ENCODE data around the gene CCDC81. TPM values are rescaled to one million over a fixed set of nuclear protein-coding genes. Genes with fewer than 3 reads are reported as not detected.

Gene CCDC81
- total RNA-seq (2021) (0.98 and 1.1 TPM in 2 replicates), Bru-seq, nascent RNA (percentile 43 among the genes with signal in this experiment), BruChase-seq, experiment 1, labeled RNA remaining after a 2-hour chase (percentile 47 among the genes with signal in this experiment), BruChase-seq, experiment 2, labeled RNA remaining after a 6-hour chase (percentile 38 among the genes with signal in this experiment)
- long read RNA-seq, partial matches to known transcripts: 0 of 1 reads
- long read RNA-seq, other reads (novel, unspliced or antisense): 1 of 1 reads

- H3K4me1 ChIP-seq (ENCODE audit: insufficient read depth, low read length, poor library complexity, severe bottlenecking): no peaks in the 10 kb centered on the region
- TF ChIP-seq, protein P1, sequence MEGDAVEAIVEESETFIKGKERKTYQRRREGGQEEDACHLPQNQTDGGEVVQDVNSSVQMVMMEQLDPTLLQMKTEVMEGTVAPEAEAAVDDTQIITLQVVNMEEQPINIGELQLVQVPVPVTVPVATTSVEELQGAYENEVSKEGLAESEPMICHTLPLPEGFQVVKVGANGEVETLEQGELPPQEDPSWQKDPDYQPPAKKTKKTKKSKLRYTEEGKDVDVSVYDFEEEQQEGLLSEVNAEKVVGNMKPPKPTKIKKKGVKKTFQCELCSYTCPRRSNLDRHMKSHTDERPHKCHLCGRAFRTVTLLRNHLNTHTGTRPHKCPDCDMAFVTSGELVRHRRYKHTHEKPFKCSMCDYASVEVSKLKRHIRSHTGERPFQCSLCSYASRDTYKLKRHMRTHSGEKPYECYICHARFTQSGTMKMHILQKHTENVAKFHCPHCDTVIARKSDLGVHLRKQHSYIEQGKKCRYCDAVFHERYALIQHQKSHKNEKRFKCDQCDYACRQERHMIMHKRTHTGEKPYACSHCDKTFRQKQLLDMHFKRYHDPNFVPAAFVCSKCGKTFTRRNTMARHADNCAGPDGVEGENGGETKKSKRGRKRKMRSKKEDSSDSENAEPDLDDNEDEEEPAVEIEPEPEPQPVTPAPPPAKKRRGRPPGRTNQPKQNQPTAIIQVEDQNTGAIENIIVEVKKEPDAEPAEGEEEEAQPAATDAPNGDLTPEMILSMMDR (conservative IDR thresholded peaks at IDR 0.05; ENCODE audit: low read depth, low read length): no peak
- no peak for TF ChIP-seq EZH2 (IDR thresholded peaks at IDR 0.05; ENCODE audit: borderline replicate concordance, low read depth, low read length, poor library complexity, severe bottlenecking)
- BruUV-seq (replicated peaks): no TSS peak
- CTCF ChIA-PET: no interaction called here
- H3K36me3 ChIP-seq (ENCODE audit: insufficient read depth, low read length, poor library complexity, severe bottlenecking): no peaks in the 10 kb centered on the region
- H3K27ac ChIP-seq (ENCODE audit: low read depth, low read length, poor library complexity, severe bottlenecking): no peak within 1 kb of the TSS
- no peaks in the 10 kb centered on the region for H3K9me3 ChIP-seq (ENCODE audit: low read depth, low read length, poor library complexity, severe bottlenecking)
- no peak within 1 kb of the TSS for H3K4me3 ChIP-seq (ENCODE audit: low read depth, low read length, poor library complexity, severe bottlenecking)
- POLR2A ChIA-PET (ENCODE audit: low non-redundant PET): no interaction called here
- intact Hi-C loops (cut with micrococcal nuclease; ENCODE audit: unreplicated experiment): no loop called here
- no peak for DNase-seq (ENCODE audit: low spot score)
- H3K27me3 ChIP-seq (replicated peaks; ENCODE audit: insufficient read depth, low read depth, low read length, poor library complexity): no peaks in the 10 kb centered on the region
Observed at GRCh38 chr11:86374586-86374985, at the start of gene CCDC81. Gene CCDC81, plus strand, starts transcription at chr11:86374887. Its CDS starts 277 bp downstream, at chr11:86375164.

DNA sequence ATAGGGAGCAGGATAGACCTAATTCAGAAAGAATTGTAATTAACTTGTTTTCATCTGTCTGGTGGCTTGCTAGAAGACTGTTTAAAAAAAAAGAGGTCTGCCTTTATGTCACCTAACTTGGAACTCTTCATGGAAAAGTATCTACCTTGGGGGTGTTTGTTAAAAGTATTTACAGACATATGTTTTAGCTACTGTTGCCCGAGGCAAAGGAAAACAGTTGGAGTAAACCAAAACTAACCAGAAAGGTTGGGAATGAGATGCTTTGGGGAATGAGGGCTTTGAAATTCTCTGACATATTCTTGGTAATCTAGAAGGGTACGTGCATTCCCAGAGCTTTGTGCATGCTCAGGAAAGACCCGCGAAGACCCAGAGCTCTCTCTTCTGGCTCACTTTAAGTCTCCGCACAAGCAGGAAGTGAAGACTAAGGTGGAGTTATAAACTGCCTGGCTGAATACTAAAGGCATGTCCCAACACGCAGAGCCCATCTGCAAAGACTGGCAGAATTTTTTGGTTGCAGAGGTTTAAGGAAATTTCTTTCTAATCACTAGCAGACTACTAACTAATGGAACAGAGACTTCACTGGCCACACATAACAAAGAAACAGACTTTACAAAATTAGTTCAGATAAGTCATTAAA, 39.4 kb upstream of the CCDC81 start:
- CTCF ChIA-PET: no interaction called here
- Histone ChIP-seq H3K9me3 (ENCODE audit: low read depth, low read length, poor library complexity, severe bottlenecking) (no peaks in the 10 kb centered on the region), H3K36me3 (ENCODE audit: insufficient read depth, low read length, poor library complexity, severe bottlenecking) (no peaks in the 10 kb centered on the region), H3K27me3 (replicated peaks; ENCODE audit: insufficient read depth, low read depth, low read length, poor library complexity) (no peaks in the 10 kb centered on the region), H3K4me3 (ENCODE audit: low read depth, low read length, poor library complexity, severe bottlenecking) (no peak overlapping the region), H3K27ac (ENCODE audit: low read depth, low read length, poor library complexity, severe bottlenecking) (no peak overlapping the region), H3K4me1 (ENCODE audit: insufficient read depth, low read length, poor library complexity, severe bottlenecking) (no peaks in the 10 kb centered on the region)
- TF ChIP-seq, protein P1 (conservative IDR thresholded peaks at IDR 0.05; ENCODE audit: low read depth, low read length): no peak
- no peak for TF ChIP-seq EZH2 (IDR thresholded peaks at IDR 0.05; ENCODE audit: borderline replicate concordance, low read depth, low read length, poor library complexity, severe bottlenecking)
- BruUV-seq (replicated peaks): no TSS peak
- peak; percentile 26 for DNase-seq (ENCODE audit: low spot score)
- POLR2A ChIA-PET (ENCODE audit: low non-redundant PET): no interaction called here
- intact Hi-C loops (cut with micrococcal nuclease; ENCODE audit: unreplicated experiment): no loop called here

- intact Hi-C loops (cut with micrococcal nuclease; ENCODE audit: unreplicated experiment): no loop called here
- Histone ChIP-seq H3K27me3 (replicated peaks; ENCODE audit: insufficient read depth, low read depth, low read length, poor library complexity) (no peaks in the 10 kb centered on the region), H3K36me3 (ENCODE audit: insufficient read depth, low read length, poor library complexity, severe bottlenecking) (no peaks in the 10 kb centered on the region), H3K4me1 (ENCODE audit: insufficient read depth, low read length, poor library complexity, severe bottlenecking) (no peaks in the 10 kb centered on the region), H3K9me3 (ENCODE audit: low read depth, low read length, poor library complexity, severe bottlenecking) (no peaks in the 10 kb centered on the region), H3K4me3 (ENCODE audit: low read depth, low read length, poor library complexity, severe bottlenecking) (no peak overlapping the region), H3K27ac (ENCODE audit: low read depth, low read length, poor library complexity, severe bottlenecking) (no peak overlapping the region)
- no TSS peak for BruUV-seq (replicated peaks)
- CTCF ChIA-PET: no interaction called here
- POLR2A ChIA-PET (ENCODE audit: low non-redundant PET): no interaction called here
- no peak for DNase-seq (ENCODE audit: low spot score)
- TF ChIP-seq, protein P1 (conservative IDR thresholded peaks at IDR 0.05; ENCODE audit: low read depth, low read length): no peak
- no peak for TF ChIP-seq EZH2 (IDR thresholded peaks at IDR 0.05; ENCODE audit: borderline replicate concordance, low read depth, low read length, poor library complexity, severe bottlenecking)
Observed at GRCh38 chr11:86337227-86337626, 37.5 kb upstream of the CCDC81 start.
